Gastroesophageal sphincter (tissue), 3 donors: ENCODE results near the gene OR2AG1.

Source experiments
- EP300 ChIP-seq: sonication (generic); formaldehyde crosslinking; IDR thresholded peaks from one replicate; pipeline ENCODE4 v1.6.1; 2017; ENCODE audit warnings: antibody characterized with exemption, mild to moderate bottlenecking
- POLR2A ChIP-seq, 2 donors: fragments of 450-650 bp; IDR thresholded peaks; one replicate each; pipeline ENCODE4 v1.6.1; 2017; ENCODE audit warnings: antibody characterized with exemption in 2 of 2, mild to moderate bottlenecking in 2 of 2, moderate library complexity in 1 of 2
- TF ChIP-seq, protein P1 (sequence below), 4 experiments: fragments of 200-600 bp in 2 of 4; fragments of 450-650 bp in 2 of 4; sonication (generic) in 1 of 4; IDR thresholded peaks; one replicate each; pipeline ENCODE4 v1.5.1; 2017 to 2019; ENCODE audit warnings: antibody characterized with exemption in 4 of 4, mild to moderate bottlenecking in 2 of 4, moderate library complexity in 2 of 4

GRCh38 chr11:6755303-6755952 lies 27.4 kb upstream of the OR2AG1 start:
- TF ChIP-seq POLR2A (IDR thresholded peaks at IDR 0.05) (no peak), EP300 (no peak)
- TF ChIP-seq, protein P1, sequence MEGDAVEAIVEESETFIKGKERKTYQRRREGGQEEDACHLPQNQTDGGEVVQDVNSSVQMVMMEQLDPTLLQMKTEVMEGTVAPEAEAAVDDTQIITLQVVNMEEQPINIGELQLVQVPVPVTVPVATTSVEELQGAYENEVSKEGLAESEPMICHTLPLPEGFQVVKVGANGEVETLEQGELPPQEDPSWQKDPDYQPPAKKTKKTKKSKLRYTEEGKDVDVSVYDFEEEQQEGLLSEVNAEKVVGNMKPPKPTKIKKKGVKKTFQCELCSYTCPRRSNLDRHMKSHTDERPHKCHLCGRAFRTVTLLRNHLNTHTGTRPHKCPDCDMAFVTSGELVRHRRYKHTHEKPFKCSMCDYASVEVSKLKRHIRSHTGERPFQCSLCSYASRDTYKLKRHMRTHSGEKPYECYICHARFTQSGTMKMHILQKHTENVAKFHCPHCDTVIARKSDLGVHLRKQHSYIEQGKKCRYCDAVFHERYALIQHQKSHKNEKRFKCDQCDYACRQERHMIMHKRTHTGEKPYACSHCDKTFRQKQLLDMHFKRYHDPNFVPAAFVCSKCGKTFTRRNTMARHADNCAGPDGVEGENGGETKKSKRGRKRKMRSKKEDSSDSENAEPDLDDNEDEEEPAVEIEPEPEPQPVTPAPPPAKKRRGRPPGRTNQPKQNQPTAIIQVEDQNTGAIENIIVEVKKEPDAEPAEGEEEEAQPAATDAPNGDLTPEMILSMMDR (IDR thresholded peaks at IDR 0.05) = peak; percentile 55 to 79 (median 69)
